GM23248 (cell line): ENCODE data around the gene CCR1. TPM values are rescaled to one million over a fixed set of nuclear protein-coding genes. Genes with fewer than 3 reads are reported as not detected.

ENCODE experiments used
- DNase-seq: peaks from one replicate; pipeline ENCODE4 v3.0.0-alpha.2; 2015
- H2AFZ ChIP-seq: fragments of 200-600 bp; sonication (generic); 2 replicates; pipeline ENCODE4 v1.6.1; 2016; ENCODE audit warnings: antibody characterized with exemption
- H3F3A ChIP-seq: fragments of 200-600 bp; sonication (generic); 2 replicates; pipeline ENCODE4 v1.6.1; 2016; ENCODE audit warnings: mild to moderate bottlenecking, antibody characterized with exemption, mixed run types; ENCODE audit not compliant: insufficient read depth
- H3K27ac ChIP-seq: fragments of 200-600 bp; sonication (generic); 2 replicates; pipeline ENCODE4 v1.5.1; 2016; ENCODE audit warnings: mild to moderate bottlenecking
- H3K27me3 ChIP-seq: fragments of 200-600 bp; sonication (generic); replicated peaks from 2 replicates; pipeline ENCODE4 v1.6.1; 2016; ENCODE audit warnings: mild to moderate bottlenecking; ENCODE audit not compliant: insufficient read depth
- H3K36me3 ChIP-seq: fragments of 200-600 bp; sonication (generic); 2 replicates; pipeline ENCODE4 v1.6.1; 2016; ENCODE audit warnings: low read depth, mild to moderate bottlenecking
- H3K4me1 ChIP-seq: fragments of 200-600 bp; sonication (generic); 2 replicates; pipeline ENCODE4 v1.6.1; 2016; ENCODE audit warnings: mild to moderate bottlenecking; ENCODE audit not compliant: insufficient read depth
- H3K4me2 ChIP-seq: fragments of 200-600 bp; sonication (generic); one replicate; pipeline ENCODE4 v1.6.1; 2016; ENCODE audit warnings: mild to moderate bottlenecking; ENCODE audit not compliant: unreplicated experiment
- H3K4me3 ChIP-seq: fragments of 200-600 bp; sonication (generic); 2 replicates; pipeline ENCODE4 v1.5.1; 2016; ENCODE audit warnings: mild to moderate bottlenecking
- H3K79me2 ChIP-seq: fragments of 200-600 bp; sonication (generic); 2 replicates; pipeline ENCODE4 v1.6.1; 2016; ENCODE audit warnings: mild to moderate bottlenecking; ENCODE audit not compliant: insufficient read depth
- H3K9ac ChIP-seq: fragments of 200-600 bp; sonication (generic); 2 replicates; pipeline ENCODE4 v1.6.1; 2016; ENCODE audit warnings: mild to moderate bottlenecking
- H3K9me2 ChIP-seq: fragments of 200-600 bp; sonication (generic); 2 replicates; pipeline ENCODE4 v1.6.1; 2016; ENCODE audit warnings: mixed run types, mild to moderate bottlenecking, moderate library complexity; ENCODE audit not compliant: insufficient read depth
- H3K9me3 ChIP-seq: fragments of 200-600 bp; sonication (generic); one replicate; pipeline ENCODE4 v1.6.1; 2017; ENCODE audit warnings: low read depth
- H4K20me1 ChIP-seq: fragments of 200-600 bp; sonication (generic); 2 replicates; pipeline ENCODE4 v1.6.0; 2016; ENCODE audit not compliant: insufficient read depth
- EZH2 ChIP-seq: fragments of 200-600 bp; sonication (generic); IDR thresholded peaks from 2 replicates; pipeline ENCODE4 v1.6.1; 2018; ENCODE audit warnings: antibody characterized with exemption, mild to moderate bottlenecking; ENCODE audit not compliant: insufficient read depth, poor library complexity, severe bottlenecking
- EZH2phosphoT487 ChIP-seq: fragments of 200-600 bp; sonication (generic); IDR thresholded peaks from 2 replicates; pipeline ENCODE4 v1.6.1; 2018; ENCODE audit warnings: antibody characterized with exemption, moderate library complexity, mild to moderate bottlenecking, low read depth; ENCODE audit not compliant: insufficient read depth
- WGBS, 2 experiments: methylation state at CpG; one replicate each; pipeline ENCODE4 v1.1.6; 2015 to 2017; ENCODE audit warnings: low lambda C conversion rate in 2 of 2, low coverage in 1 of 2; ENCODE audit errors: missing lambda C conversion rate in 2 of 2; 5-methylcytosine and 5-hydroxymethylcytosine counted together
- in situ Hi-C: fragments of 300-500 bp; cut with MboI; formaldehyde crosslinking; loops from 2 replicates; pipeline ENCODE4 v1.15.0; 2020
- polyA plus RNA-seq: library from polyadenylated mRNA; unstranded; fragments of >200 nt; fragmentation: Nextera tagmentation; extraction: Ambion mirVana; gene quantifications from 2 replicates; pipeline ENCODE4 v1.2.1, GENCODE V29; 2016
- total RNA-seq: library from RNA; depleted of rRNA; stranded (reverse); fragments of >200 nt; shearing (Covaris generic); gene quantifications from 2 replicates; pipeline ENCODE4 v1.2.3, GENCODE V29; 2014

CCR1 gene
- total and polyA plus RNA-seq, 2 experiments from 2014 or later, result not detected

DNA sequence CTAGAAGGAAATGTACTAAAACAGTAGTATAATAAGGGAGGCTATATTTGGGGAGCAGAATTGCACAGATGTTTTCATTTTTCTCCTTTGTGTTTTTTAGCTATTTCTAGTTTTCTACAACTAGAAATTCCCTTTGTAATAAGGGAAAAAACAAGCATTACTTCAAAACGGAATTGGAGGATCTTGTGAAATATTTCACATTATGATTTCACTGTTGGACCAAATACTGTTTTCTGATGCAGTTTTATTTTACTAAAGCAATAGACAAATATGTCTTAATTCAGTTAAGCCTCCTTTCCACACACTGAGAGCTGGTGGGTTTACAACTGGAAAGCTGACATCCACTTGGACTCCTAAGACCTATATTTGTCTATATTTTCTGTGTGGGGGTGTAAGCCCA, 7.3 kb downstream of the CCR1 start:
- no peaks in the 10 kb centered on the region for H3F3A ChIP-seq
- no peaks in the 10 kb centered on the region for H3K36me3 ChIP-seq
- no peak for DNase-seq
- H3K4me1 ChIP-seq, result no peaks in the 10 kb centered on the region
- H3K4me2 ChIP-seq, result no peak overlapping the region
- no peak overlapping the region for H3K4me3 ChIP-seq
- no peak overlapping the region for H3K27ac ChIP-seq
- no peaks in the 10 kb centered on the region for H3K9me2 ChIP-seq
- in situ Hi-C loops, result no loop called here
- H3K27me3 ChIP-seq, result 0 out of 2 replicates have a peak, but pooled peaks cover 3% of the 10 kb centered on the region
- no peaks in the 10 kb centered on the region for H3K9me3 ChIP-seq
- WGBS, 2 experiments, result 3 to 4% methylated on average over 1 of the region's 1 CpG
- no peaks in the 10 kb centered on the region for H3K79me2 ChIP-seq
- no peak overlapping the region for H2AFZ ChIP-seq
- H3K9ac ChIP-seq, result no peak overlapping the region
- TF ChIP-seq EZH2, result no peak
- TF ChIP-seq EZH2phosphoT487, result no peak
- H4K20me1 ChIP-seq, result no peaks in the 10 kb centered on the region

DNA sequence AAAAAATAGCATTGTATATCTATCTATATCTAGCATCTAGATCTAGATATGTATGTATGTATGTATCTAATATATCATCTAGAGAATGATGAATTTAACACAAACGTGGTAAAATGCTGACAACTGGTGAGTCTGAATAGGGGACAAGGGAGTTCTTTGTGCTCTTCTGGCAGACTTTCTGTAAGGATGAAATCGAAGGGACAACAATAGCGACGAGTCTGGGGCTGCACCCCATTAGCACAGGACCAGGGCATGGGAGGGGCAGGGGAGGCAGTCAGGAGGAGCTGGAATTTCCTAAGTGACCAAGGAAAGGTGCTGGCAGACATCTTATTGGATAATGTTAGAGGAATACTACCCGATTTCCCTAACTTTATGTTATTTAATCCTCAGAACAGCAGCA, 7.9 kb downstream of the CCR1 start:
- no peaks in the 10 kb centered on the region for H3K36me3 ChIP-seq
- H3K4me3 ChIP-seq, result no peak overlapping the region
- H2AFZ ChIP-seq, result no peak overlapping the region
- H3K9ac ChIP-seq, result no peak overlapping the region
- no peaks in the 10 kb centered on the region for H3K79me2 ChIP-seq
- H3K27me3 ChIP-seq, result no peaks in the 10 kb centered on the region
- H4K20me1 ChIP-seq, result no peaks in the 10 kb centered on the region
- H3K9me2 ChIP-seq, result no peaks in the 10 kb centered on the region
- no peaks in the 10 kb centered on the region for H3F3A ChIP-seq
- H3K9me3 ChIP-seq, result no peaks in the 10 kb centered on the region
- in situ Hi-C loops, result no loop called here
- TF ChIP-seq EZH2phosphoT487 (no peak), EZH2 (no peak)
- H3K4me2 ChIP-seq, result no peak overlapping the region
- no peak overlapping the region for H3K27ac ChIP-seq
- H3K4me1 ChIP-seq, result no peaks in the 10 kb centered on the region
- 71 to 85% methylated on average over 5 of the region's 5 CpGs for WGBS, 2 experiments
- DNase-seq, result no peak

DNA sequence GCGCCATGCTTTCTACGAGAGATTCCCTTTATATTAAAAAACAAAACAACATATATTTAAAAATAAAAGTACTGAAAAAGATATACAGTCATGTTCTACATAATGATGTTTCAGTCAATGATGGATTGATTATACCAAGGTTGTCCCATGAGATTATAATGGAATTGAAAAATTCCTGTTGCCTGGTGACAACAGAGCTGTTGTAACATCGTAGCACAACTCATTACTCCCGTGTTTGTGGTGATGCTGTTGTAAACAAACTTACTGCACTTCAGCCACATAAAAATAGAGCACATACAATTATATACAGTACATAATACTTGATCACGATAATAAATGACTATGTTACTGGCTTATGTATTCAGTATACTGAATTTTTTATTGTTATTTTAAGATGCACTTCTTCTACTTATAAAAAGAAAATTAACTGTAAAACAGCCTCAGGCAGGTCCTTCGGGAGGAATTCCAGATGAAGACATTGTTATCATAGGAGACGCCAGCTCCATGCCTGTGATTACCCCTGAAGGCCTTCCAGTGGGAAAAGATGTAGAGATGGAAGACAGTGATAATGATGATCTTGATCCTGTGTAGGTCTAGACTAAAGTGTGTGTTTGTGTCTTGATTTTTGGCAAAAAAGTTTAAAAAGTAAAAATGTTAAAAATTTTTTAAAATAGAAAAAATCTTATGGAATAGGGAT, 11.7 kb downstream of the CCR1 start:
- DNase-seq, result no peak
- H4K20me1 ChIP-seq, result no peaks in the 10 kb centered on the region
- H3K27ac ChIP-seq, result no peak overlapping the region
- no peak overlapping the region for H3K4me3 ChIP-seq
- no peak overlapping the region for H2AFZ ChIP-seq
- TF ChIP-seq EZH2phosphoT487, result no peak
- no peak for TF ChIP-seq EZH2
- 57 to 63% methylated on average over 7 of the region's 7 CpGs for WGBS, 2 experiments
- no peaks in the 10 kb centered on the region for H3K27me3 ChIP-seq
- H3F3A ChIP-seq, result no peaks in the 10 kb centered on the region
- no peak overlapping the region for H3K9ac ChIP-seq
- H3K9me2 ChIP-seq, result no peaks in the 10 kb centered on the region
- no peaks in the 10 kb centered on the region for H3K79me2 ChIP-seq
- H3K9me3 ChIP-seq, result no peaks in the 10 kb centered on the region
- in situ Hi-C loops, result no loop called here
- H3K36me3 ChIP-seq, result no peaks in the 10 kb centered on the region
- no peak overlapping the region for H3K4me2 ChIP-seq
- no peaks in the 10 kb centered on the region for H3K4me1 ChIP-seq

DNA sequence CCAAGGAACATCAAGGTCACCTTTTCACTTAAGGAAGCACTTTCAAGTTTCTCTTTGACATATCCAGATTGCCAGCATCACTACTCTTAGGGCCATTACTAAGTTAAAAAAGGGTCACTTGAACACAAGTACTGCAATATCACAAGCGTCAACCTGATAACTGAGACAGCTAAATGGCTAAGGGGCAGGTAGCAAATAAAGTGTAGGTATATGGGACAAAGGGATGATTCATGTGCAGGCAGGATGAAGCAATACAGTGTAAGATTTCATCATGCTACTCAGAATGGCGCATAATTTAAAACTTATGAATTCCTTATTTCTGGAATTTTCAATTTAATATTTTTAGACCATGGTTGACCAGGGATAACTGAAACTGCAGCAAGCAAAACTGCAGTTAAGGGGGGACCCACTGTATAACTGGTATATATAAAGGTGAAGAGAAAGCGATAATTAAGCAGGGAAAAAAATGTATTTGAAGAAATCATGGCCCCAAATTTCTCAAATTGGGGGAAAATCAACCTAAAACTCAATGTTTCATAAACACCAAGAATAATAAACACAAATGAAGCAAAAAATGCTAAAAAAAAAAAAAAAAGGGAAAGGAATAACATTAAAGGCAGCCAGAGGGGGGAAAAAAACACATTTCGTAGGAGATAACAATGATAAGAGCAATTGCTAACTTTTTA, 13.1 kb downstream of the CCR1 start:
- no peaks in the 10 kb centered on the region for H3F3A ChIP-seq
- in situ Hi-C loops, result no loop called here
- no peaks in the 10 kb centered on the region for H3K79me2 ChIP-seq
- no peak overlapping the region for H3K9ac ChIP-seq
- H3K27ac ChIP-seq, result no peak overlapping the region
- TF ChIP-seq EZH2phosphoT487 (no peak), EZH2 (no peak)
- H3K36me3 ChIP-seq, result no peaks in the 10 kb centered on the region
- WGBS, 2 experiments, result 78 to 82% methylated on average over 4 of the region's 4 CpGs
- no peaks in the 10 kb centered on the region for H3K9me3 ChIP-seq
- no peak overlapping the region for H3K4me3 ChIP-seq
- H2AFZ ChIP-seq, result no peak overlapping the region
- DNase-seq, result no peak
- no peak overlapping the region for H3K4me2 ChIP-seq
- no peaks in the 10 kb centered on the region for H3K27me3 ChIP-seq
- no peaks in the 10 kb centered on the region for H4K20me1 ChIP-seq
- H3K9me2 ChIP-seq, result no peaks in the 10 kb centered on the region
- no peaks in the 10 kb centered on the region for H3K4me1 ChIP-seq
